Activated CD4-positive, CD25-positive, alpha-beta regulatory T cell treated with anti-CD3 and anti-CD28 coated beads, Interleukin-2, amount 50 U/mL, for 24 hours (primary cell): ENCODE results near the gene ZBTB49.
A peak's percentile ranks its signal among the peaks of the same experiment; 100 is the strongest.

Experiments used
- ATAC-seq, 2 donors: fragments of 150-1000 bp; cut with Tn5 transposase; one replicate each; pipeline ENCODE4 v1.10.0; 2021; ENCODE audit warnings: mild to moderate bottlenecking in 1 of 2, moderate library complexity in 1 of 2

Gene ZBTB49

DNA sequence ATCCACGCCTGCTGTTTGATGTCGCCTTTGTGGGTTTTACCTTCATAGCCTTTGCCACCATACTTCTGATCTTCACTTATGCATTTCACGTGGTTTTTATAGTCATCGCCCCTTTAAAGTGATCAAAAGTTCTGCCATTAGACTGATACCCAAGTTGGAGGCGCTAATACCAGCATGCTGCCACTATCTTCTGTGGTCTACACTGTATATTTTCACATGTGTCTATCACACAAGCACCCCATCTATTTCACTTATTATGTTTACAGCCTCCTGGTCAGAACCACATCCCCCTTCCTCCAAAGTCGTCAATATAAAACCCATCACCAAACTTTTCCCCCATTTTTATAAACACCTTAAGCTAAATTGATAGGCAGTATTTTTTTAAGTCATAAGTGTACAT lies 8.3 kb upstream of the ZBTB49 start:
- ATAC-seq, result no peak

DNA sequence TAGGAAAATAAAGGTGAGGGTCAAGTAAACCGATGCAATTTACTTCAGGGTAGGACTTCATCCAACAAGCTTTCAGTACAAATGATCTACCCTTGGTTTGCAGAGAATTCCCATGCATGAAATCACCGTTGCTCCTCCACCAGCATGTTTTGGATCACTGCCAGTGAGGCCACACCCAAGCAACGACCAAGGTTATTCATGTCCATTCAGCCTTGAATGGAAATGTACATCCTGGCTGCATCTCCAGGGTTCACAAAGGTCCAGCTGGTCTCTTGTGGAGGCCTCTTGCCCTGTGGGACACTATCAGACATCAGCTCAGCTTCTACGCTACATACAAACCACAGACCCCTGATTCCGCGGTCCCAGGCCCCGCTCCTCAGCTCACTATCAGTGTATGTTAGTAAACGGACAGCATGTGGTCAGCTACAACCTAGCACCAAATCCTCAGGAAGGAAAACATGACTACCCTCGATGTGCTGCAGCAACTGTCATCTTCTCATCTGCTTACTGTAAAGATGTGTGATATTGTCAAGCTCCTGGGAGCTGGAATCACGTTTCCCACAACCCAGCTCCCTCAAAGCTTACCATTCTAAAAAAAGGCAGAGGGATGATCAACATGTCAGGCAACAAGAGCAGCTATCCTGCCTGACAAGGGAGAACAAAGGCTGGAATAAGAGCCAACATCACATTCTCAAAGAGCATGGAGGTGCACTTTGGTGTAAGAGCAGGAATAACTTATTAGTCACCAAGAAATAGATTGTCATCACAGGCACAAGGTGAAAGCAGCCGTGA lies 5.0 kb upstream of the ZBTB49 start:
- no peak for ATAC-seq

DNA sequence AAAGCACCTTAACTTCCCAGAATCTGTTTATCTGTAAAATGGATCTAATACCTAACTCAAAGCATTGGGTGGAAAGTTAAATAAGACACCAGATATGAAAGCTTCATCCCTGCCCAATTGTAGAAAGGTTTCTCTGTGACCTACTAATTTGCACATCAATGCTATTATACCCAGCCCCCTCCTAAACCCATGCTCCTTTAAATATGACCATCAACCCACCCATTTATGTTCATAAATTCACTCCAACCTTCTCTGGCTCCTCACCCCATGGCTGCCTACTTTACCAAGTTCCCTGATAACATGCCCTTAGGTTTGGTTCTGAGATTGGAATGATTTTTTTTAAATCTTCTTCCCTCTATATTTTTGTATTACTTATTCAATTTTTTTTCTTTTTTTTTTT lies 2.0 kb upstream of the ZBTB49 start:
- no peak for ATAC-seq

DNA sequence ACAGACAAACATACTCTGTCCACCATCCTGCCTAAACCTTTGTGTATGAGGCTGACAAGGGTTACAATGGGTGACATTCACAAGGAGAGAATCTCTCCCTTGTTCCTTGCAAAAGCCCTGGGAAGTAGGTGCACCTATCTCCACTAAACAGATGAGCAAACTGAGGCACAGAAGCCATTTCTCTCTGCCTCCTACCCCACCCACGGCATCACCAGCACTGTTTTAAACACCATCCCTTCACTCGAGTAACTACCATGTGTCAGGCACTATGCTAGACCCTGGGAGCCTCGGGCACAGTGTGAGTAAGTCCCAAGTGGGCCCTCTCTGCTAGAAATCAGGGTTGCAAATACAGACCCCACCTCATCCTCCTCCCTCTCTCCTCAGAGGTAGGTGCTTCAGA lies 996 bp upstream of the ZBTB49 start:
- no peak for ATAC-seq

DNA sequence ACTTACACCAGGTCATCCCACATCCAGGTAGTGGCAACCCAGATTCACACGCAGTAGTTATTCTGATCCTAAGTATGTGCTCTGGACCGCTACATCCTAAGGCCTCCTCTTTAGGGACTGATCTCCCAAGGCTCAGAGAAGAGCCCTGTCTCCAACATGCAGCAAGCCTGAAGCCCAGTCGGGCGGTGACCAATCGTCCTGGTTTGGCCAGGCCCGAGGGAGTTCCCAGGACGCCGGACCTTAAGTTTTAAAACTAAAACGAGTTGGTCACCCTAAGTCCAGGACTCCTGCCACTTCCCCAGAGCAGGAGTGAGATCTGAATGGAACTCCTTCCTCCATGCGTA lies 482 bp upstream of the ZBTB49 start:
- peak in 1 of 2 donors; percentile 4 for ATAC-seq

DNA sequence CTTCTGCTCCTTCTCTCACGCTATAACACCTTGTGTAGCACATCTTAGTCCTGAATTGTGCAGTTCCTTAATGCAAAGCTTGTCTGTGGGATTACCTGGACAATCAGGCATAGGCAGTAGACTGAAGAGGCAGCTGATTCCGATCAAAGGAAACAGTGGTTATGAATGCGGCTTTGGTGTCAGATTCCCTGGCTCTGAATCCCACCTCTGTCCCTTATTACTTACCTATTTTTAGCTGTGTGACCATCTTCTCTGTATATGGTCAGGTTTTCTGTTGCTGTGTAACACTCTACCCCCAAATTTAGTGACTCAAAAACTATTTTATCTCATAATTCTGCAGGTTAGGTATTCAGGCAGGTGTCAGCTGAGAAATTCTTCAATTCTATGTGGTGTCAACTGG lies 3.2 kb downstream of the ZBTB49 start:
- ATAC-seq, result no peak

DNA sequence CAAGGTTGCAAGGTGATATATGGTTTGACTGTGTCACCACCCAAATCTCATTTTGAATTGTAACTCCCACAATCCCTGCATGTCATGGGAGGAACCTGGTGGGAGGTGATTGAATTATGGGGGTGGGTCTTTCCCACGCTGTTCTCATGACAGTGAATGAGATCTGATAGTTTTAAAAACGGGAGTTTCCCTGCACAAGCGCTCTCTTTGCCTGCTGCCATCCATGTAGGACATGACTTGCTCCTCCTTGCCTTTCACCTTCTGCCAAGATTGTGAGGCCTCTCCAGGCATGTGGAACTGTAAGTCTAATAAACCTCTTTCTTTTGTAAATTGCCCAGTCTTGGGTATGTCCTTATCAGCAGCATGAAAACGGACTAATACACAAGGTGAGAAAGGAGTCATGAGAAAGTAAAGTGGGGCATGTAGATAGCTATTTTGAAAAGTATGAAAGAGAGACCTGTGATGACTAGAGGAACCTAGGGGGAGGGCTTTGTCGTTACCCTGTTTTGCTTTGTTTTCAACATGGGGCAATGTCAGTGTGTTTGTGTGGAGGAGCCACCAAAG lies 6.3 kb downstream of the ZBTB49 start:
- no peak for ATAC-seq

DNA sequence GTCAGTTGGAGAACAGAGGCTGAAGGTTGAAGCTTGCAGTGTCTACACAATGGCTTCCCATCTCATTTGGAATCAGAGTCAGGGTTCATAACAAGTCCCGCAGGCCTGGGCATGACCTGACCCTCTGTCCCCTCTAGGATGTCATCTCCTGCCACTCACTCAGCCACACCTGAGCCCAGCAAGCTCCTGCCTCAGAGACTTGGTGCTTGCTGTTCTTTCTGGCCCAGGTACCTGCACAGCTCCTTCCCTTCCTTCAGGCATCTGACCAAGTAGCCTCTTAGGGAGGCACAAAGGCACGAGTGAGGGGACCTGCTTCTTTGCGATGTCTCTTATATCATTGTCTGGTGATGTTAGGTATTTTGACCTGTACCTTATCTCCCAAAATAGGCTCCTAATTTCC lies 9.0 kb downstream of the ZBTB49 start:
- no peak for ATAC-seq

DNA sequence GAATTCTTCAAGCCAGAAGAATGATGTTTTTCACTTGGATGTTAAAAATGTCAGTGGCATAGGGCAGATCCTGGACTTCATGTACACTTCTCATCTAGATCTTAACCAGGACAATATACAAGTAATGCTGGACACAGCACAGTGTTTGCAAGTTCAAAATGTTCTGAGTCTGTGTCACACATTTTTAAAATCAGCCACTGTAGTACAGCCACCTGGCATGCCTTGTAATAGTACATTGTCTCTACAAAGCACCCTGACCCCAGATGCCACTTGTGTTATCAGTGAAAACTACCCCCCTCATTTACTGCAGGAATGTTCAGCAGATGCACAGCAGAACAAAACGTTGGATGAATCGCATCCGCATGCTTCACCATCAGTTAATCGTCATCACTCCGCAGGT lies 11.9 kb downstream of the ZBTB49 start:
- ATAC-seq, result no peak

DNA sequence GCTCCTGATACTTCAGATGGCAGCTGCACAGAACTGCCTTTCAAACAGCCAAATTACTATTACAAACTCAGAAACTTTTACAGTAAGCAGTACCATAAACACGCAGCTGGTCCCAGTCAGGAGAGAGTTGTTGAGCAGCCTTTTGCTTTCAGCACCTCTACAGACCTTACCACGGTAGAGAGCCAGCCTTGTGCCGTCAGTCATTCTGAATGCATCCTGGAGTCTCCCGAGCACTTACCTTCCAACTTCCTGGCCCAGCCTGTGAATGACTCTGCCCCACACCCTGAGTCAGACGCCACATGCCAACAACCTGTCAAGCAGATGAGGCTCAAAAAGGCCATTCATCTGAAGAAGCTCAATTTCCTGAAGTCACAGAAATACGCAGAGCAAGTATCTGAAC lies 12.4 kb downstream of the ZBTB49 start:
- no peak for ATAC-seq

DNA sequence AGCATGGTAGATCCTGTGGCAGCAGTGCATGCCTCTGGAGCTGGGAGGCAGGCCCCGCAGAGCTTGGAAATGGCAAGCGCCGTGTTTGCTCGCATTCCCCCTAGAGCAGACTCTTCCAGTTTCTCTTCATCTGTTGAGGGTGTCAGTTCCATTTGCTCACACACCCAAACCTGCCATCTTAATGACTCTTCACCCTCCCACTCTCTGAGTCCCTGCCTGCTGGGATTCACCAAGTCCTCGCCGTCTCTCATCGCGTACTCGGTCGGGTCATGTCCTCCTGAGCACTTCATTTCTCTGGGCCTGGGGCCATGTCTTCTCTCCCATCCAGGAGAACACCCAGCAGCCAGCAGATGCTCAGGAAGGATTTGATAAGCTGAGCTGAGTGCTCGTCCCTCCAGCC lies 16.9 kb downstream of the ZBTB49 start:
- no peak for ATAC-seq

DNA sequence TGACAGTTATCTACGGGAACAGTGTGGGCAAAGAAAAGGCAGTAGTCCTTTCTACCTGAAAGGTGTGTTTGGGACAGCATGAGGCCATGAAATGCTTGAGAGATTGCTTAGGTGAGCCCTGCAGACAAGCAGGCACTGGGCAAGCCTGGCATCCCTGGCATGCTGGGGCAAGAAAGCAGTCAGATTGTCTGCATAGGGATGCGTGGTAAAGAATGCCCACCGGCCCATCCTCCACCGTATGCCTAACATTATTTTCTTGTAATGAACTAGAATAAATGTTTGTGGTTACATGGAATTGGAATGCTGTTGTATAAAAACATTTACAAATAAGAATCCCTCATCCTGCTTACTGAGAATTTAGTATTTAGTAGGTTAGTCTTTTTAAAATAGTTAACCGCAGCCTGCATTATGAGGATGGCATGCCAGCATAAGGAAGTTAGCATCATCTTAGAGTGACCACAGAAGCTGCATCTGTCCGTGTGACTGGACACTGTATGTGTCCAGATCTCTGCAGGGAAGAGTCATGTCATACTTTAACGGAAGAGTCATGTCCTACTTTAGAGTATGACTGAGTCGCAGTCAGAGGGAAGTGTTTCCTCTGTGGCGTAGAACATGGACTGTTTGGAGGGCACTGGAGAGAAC lies 18.9 kb downstream of the ZBTB49 start:
- ATAC-seq, result no peak

DNA sequence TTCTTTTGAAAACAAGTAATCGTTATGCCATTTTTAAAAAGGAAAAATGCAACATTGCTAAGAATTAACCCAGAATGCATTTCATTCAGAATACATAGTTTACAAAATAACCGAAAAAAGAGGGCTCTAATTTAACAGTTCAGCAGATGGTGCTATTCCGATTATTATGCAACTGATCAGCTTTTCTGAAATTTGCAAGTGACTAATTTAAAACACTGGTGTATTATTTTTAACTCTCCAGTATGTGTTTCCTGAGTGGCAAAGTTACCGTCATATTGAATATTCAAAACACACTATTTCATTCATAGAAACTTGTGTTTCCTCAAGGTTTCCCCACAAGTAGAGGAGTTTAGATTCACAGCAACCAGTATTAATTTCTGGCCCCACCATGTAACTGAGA lies 21.1 kb downstream of the ZBTB49 start:
- ATAC-seq, result no peak

DNA sequence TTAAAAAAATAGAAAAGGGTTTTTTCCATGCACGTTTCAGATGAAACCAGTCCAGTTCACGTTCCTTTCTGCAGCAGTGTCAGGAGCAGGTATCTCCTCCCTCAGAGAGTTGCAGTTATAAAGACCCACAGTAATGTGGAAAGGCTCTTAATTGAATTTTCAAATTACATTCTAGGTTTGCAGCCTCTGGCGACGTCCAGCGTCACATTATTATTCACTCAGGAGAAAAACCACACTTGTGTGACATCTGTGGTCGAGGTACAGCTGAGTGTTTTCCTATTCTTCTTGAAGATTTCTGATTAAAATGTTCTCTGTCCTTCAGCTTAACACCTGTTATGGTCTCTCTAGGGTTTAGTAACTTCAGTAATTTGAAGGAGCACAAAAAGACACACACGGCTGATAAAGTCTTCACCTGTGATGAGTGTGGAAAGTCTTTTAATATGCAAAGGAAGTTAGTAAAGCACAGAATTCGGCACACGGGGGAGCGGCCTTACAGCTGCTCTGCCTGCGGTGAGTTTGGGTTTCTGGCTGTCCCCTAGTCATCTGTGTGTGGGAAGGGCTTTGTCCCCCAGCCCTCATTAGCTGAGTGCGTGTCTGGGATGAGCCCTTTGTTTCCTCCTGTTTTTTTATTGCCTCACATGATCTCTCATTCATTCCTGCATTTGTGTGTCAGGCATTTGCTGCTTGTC lies 25.6 kb downstream of the ZBTB49 start:
- no peak for ATAC-seq

DNA sequence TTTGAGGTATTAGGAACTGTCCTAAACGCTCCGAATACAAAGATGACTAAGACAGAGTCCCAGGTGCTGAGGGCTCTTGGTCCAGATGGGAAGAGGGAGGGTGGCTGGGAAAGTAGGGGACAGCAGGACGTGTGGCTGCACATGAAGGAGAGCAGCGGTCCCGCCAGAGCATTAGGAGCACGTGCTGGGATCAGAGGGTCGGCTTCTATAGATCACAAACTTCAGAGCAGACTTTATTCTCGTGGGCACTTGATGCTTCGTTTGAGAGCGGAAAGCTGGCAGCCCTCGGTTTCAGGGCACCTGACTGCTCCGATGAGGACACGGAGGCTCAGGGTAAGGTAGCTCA lies 26.1 kb downstream of the ZBTB49 start:
- ATAC-seq, result no peak

DNA sequence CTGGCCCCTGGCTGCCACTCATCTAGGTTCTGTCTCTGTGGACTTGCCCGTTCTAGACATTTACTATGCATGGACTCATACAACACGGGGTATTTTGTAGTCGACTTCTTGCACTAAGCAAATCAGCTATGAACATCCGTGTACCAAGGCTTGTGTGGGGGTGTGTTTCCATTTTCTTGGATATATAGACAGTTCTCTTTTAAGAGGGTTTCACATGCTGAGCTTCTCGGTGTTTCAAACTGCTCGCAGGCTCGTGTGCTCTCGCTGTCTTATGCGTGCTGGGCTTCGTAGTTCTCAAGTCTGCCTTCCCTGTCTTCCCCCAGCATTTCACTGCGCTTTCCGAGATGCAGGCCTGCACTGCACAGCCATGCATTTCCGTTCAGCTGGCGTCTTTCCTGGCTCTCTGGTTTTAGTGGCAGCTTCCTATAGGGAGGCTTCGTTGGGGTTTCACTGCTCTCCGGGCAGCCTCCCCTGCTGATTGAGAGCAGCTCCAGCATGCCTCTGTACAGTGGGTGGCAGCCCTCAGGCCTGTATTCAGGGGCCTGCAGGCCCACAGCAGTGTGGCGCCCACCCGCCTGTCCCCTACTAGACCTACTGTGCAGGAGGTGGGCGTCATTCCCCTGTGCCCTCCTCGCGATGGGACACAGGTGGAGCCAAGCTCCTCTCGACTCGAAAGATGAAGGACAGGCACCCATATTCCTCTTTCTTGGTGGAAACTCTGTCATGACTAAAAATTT lies 27.6 kb downstream of the ZBTB49 start:
- ATAC-seq, result no peak

DNA sequence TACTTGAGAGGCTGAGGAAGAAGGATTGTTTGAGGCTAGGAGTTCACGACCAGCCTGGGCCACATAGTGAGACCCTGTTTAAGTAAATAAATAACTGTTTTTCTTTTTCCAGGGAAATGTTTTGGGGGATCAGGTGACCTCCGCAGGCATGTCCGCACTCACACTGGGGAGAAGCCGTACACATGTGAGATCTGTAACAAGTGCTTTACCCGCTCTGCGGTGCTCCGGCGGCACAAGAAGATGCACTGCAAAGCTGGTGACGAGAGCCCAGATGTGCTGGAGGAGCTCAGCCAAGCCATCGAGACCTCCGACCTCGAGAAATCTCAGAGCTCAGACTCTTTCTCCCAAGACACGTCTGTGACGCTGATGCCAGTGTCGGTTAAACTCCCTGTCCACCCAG lies 30.5 kb downstream of the ZBTB49 start:
- no peak for ATAC-seq

DNA sequence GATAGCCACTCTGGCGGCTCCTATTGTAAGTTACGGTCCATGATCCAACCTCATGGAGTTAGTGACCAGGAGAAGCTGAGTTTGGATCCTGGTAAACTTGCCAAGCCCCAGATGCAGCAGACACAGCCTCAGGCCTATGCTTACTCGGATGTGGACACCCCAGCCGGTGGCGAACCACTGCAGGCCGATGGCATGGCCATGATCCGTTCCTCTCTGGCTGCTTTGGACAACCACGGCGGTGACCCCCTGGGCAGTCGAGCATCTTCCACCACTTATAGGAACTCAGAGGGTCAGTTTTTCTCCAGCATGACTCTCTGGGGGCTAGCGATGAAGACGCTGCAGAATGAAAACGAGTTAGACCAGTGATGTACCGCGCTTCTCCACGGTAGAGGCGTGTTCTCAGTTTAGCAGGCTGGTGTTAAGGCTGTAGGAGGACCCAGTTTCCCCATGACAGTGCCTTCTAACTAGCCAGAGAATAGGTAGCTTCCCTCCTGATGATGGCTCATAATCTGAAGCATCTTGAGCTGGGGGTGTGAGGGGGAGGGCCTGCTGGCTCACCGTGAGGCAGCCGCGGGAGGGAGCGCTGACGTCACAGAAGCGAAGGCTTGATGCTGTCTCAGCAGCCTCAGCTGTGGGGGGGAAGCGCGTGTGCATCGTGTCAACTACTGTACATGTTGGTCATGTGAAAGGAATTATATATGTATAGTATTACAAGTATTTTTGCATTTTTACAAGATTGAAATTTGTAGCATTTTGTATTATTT lies 31.1 kb downstream of the ZBTB49 start:
- no peak for ATAC-seq

DNA sequence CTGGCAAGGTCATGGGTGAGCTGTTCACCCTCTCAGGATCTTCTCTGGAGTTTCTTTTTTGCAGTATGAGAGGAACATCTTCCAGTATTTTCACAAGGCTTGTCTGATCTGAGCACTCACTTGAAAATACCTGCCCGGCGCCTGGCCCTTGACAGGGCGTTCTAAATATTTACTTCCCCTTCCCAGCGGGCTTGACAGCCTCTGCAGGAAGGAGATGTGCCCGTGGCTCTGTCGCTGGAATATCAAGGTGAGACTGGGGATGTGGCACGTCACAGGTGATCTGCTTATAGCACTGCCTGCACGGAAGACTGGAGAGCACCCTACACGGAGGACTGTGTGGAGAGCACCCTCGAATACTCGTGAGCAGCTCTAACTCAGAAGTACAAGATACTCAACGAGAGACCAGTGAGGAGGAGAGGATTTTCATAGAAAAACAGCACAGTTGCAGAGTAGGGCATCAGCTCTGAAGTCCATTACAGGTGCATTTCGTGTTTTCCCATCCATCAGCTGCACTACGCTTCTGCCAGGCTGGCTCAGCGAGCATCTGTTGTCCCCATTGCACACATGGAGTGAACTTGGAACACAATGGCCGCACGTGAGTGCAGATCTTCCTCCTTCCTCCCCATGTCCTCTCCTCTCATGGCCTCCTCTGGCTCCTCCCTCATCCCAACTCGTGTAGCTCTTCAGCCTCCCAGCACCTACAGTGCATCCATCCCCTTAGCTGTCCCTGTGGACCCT lies 32.1 kb downstream of the ZBTB49 start:
- no peak for ATAC-seq

DNA sequence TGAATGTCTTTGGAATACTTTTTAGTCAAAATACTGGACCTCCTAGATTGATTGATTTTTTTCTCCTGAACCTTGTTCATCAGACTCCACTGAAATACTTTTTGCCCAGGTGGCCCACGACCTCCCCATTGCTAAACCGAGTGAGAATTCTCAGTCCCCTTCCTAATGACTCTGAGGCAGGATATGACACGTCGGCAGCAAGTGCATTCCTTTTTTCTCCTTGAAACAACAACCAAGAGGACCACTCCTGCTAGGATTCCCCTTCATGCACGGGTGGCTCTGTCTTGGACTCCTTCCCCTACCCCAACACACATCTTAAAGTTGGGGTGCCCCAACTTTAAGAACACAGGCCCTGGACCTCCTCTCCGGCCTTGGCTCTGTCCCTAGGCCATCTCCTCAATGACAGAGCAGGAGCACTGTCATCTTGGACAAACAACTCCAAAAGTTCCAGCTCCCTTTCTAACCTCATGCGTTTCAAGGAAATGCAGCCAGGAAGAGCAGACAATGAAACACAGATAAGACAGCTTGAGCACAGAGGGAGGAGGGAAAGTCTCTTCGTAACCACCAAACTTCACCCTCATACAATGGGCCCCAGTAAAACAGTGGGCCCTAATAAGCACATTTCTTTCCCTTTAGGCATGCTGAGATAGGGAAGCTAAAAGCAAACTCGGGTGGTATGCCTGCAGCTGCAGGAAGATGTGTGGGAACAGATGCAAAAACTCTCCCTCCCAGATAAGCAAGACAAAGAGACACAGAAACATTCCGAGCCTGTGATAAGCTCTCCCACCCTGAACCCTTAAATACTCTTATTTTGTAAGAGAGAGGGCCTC lies 33.9 kb downstream of the ZBTB49 start:
- no peak for ATAC-seq

DNA sequence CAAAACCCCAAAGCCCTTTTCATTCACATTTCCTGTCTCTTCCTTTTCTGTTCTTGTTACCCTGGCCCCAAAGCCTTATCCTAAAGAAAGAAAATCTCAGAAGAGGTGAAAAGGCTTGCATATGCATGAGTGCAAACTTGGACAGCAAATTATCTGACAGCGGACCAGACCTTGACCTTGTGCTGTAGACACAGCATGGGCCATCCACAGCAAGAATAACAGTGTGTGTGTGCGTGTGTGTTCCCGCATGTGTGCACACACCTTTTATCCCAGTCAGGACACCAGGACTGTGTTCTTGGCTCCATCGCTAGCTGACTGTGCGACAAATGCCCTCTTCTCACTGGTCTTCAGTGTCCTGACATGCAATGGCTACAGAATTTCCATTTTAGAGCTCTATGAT lies 35.3 kb downstream of the ZBTB49 start:
- no peak for ATAC-seq
